H54 (cell line): ENCODE measurements around the gene SLIT3.
A peak's percentile ranks its signal among the peaks of the same experiment; 100 is the strongest.
"Not testable (repeated sequence)": the region's sequence is repeated elsewhere in the genome, so short reads cannot be mapped to it uniquely, and the experiment has no call there.

ENCODE experiments used
- DNase-seq: peaks from one replicate; pipeline ENCODE4 v3.0.0; 2011; ENCODE audit warnings: low spot score, mixed read lengths; ENCODE audit not compliant: insufficient read length
- FAIRE-seq: peaks from 3 replicates; lab custom pipeline; 2011; peaks lifted over from hg19 to GRCh38; lab: Jason Lieb, UNC
- POLR2A ChIP-seq: IDR thresholded peaks from 2 replicates; pipeline ENCODE4 v1.6.1; 2011; ENCODE audit warnings: low read depth, mild to moderate bottlenecking, low read length

SLIT3 gene

GRCh38 chr5:168756453-168757391 lies 544.2 kb downstream of the SLIT3 start:
- no peak for TF ChIP-seq POLR2A
- FAIRE-seq: no peak
- no peak for DNase-seq

- no peak for FAIRE-seq
- TF ChIP-seq POLR2A: no peak
Observed at GRCh38 chr5:168755548-168756093, 545.3 kb downstream of the SLIT3 start.

GRCh38 chr5:168753691-168754254 lies 547.2 kb downstream of the SLIT3 start:
- FAIRE-seq (no peak), DNase-seq (no peak)
- no peak for TF ChIP-seq POLR2A

More at GRCh38 chr5:168755548-168756093, 545.3 kb downstream of the SLIT3 start:
- DNase-seq: no peak

GRCh38 chr5:168752416-168753190 lies 548.3 kb downstream of the SLIT3 start:
- FAIRE-seq (no peak), DNase-seq (no peak)
- no peak for TF ChIP-seq POLR2A

- DNase-seq (no peak), FAIRE-seq (no peak)
- TF ChIP-seq POLR2A: no peak
Observed at GRCh38 chr5:168752012-168752411, 548.9 kb downstream of the SLIT3 start.

- no peak for TF ChIP-seq POLR2A
- FAIRE-seq: no peak
Observed at GRCh38 chr5:168750926-168751325, 550.0 kb downstream of the SLIT3 start.

GRCh38 chr5:168749391-168750100 lies 551.4 kb downstream of the SLIT3 start:
- no peak for DNase-seq
- no peak for FAIRE-seq
- no peak for TF ChIP-seq POLR2A

More at GRCh38 chr5:168750926-168751325, 550.0 kb downstream of the SLIT3 start:
- no peak for DNase-seq

GRCh38 chr5:168747987-168748777 lies 552.8 kb downstream of the SLIT3 start:
- peak; percentile 72 for DNase-seq
- FAIRE-seq: no peak
- TF ChIP-seq POLR2A: no peak

- no peak for DNase-seq
- FAIRE-seq: no peak
- no peak for TF ChIP-seq POLR2A
Observed at GRCh38 chr5:168746893-168747640, 553.9 kb downstream of the SLIT3 start.

- DNase-seq, FAIRE-seq: not testable (repeated sequence)
Observed at GRCh38 chr5:168746126-168746892, 554.6 kb downstream of the SLIT3 start.

GRCh38 chr5:168743617-168744016 lies 557.3 kb downstream of the SLIT3 start:
- TF ChIP-seq POLR2A: no peak
- DNase-seq (no peak), FAIRE-seq (no peak)

GRCh38 chr5:168742311-168742710 lies 558.6 kb downstream of the SLIT3 start:
- not testable (repeated sequence) for FAIRE-seq, DNase-seq
